Upper lobe of left lung (tissue), 6 donors: ENCODE data around the gene B4GALNT1. TPM values are rescaled to one million over a fixed set of nuclear protein-coding genes. Genes with fewer than 3 reads are reported as not detected.
"Not testable (repeated sequence)": the region's sequence is repeated elsewhere in the genome, so short reads cannot be mapped to it uniquely, and the experiment has no call there.

ENCODE experiments used
- ATAC-seq, 2 donors: fragments of 200-7000 bp; cut with Tn5 transposase; one replicate each; pipeline ENCODE4 v1.9.1; 2022; ENCODE audit warnings: mild to moderate bottlenecking in 2 of 2, moderate library complexity in 2 of 2; ENCODE audit not compliant: low FRiP score in 2 of 2
- DNase-seq, 2 donors: peaks; one replicate each; pipeline ENCODE4 v3.0.0-alpha.2; 2019 to 2020
- H3K27ac ChIP-seq, 4 donors: fragments of 200-600 bp; sonication (generic); one replicate each; pipeline ENCODE4 v1.5.1; 2016 to 2019
- H3K27me3 ChIP-seq, 4 donors: fragments of 200-600 bp; sonication (generic); one replicate each; pipeline ENCODE4 v1.5.1; 2017 to 2019
- H3K36me3 ChIP-seq, 4 donors: fragments of 200-600 bp; sonication (generic); one replicate each; pipeline ENCODE4 v1.5.1; 2016 to 2019
- H3K4me1 ChIP-seq, 4 donors: fragments of 200-600 bp; sonication (generic); one replicate each; pipeline ENCODE4 v1.5.1; 2018 to 2019
- H3K4me3 ChIP-seq, 4 donors: fragments of 200-600 bp; sonication (generic); one replicate each; pipeline ENCODE4 v1.5.1; 2017 to 2019; ENCODE audit warnings: mild to moderate bottlenecking in 2 of 4, moderate library complexity in 1 of 4
- H3K9me3 ChIP-seq, 4 donors: fragments of 200-600 bp; sonication (generic); one replicate each; pipeline ENCODE4 v1.5.1; 2018 to 2019
- CTCF ChIP-seq, 6 experiments: fragments of 450-650 bp in 4 of 6; fragments of 200-600 bp in 2 of 6; sonication (generic) in 2 of 6; IDR thresholded peaks; one replicate each; pipeline ENCODE4 v1.5.1; 2016 to 2019; ENCODE audit warnings: antibody characterized with exemption in 6 of 6
- EP300 ChIP-seq, 4 donors: sonication (generic); formaldehyde crosslinking; IDR thresholded peaks; one replicate each; pipeline ENCODE4 v1.5.1; 2017; ENCODE audit warnings: antibody characterized with exemption in 4 of 4, control low read depth in 2 of 4
- POLR2A ChIP-seq, 4 donors: fragments of 450-650 bp; IDR thresholded peaks; one replicate each; pipeline ENCODE4 v1.5.1; 2016 to 2017; ENCODE audit warnings: antibody characterized with exemption in 4 of 4, mild to moderate bottlenecking in 2 of 4
- POLR2AphosphoS5 ChIP-seq, 2 donors: sonication (generic); formaldehyde crosslinking; IDR thresholded peaks; one replicate each; pipeline ENCODE4 v1.5.1; 2017; ENCODE audit warnings: antibody characterized with exemption in 2 of 2
- WGBS, 2 donors: methylation state at CpG; one replicate each; pipeline ENCODE4 v1.1.5; 2017 to 2018; 5-methylcytosine and 5-hydroxymethylcytosine counted together
- total RNA-seq, 6 donors: library from RNA; depleted of rRNA in 4 of 6; stranded (reverse); fragments of >200 nt in 4 of 6; gene quantifications; one replicate each; pipeline versions ENCODE4 v1.1.0 to v1.2.1, GENCODE V29; 2016 to 2021
- donor health status: DM: no; HTN: no; CAD: no; lungs with moderate emphysema.
- donor health status: DM: no; HTN: yes; CAD: no; lungs with severe emphysema.

Gene B4GALNT1
- total RNA-seq = 1 to 10 TPM in 1 of 6 donors, under 1 TPM in 5; under 0.01 to 2.6 (median 0.80) TPM

- no peaks in the 10 kb centered on the region for H3K9me3 ChIP-seq
- H3K4me1 ChIP-seq = peaks cover 18 to 22% (median 20%) of the 10 kb centered on the region in 4 donors
- WGBS, 2 donors = 5 to 9% methylated on average over 15 to 26 of the region's 58 CpGs
- DNase-seq (peak; percentile 60 to 94), ATAC-seq (peak; percentile 85 to 97)
- H3K27ac ChIP-seq = no peak within 1 kb of the TSS
- H3K36me3 ChIP-seq = no peaks in the 10 kb centered on the region
- no peak for TF ChIP-seq POLR2A (IDR thresholded peaks at IDR 0.05)
- TF ChIP-seq EP300 (IDR thresholded peaks at IDR 0.05) = no peak
- TF ChIP-seq CTCF (IDR thresholded peaks at IDR 0.05) = peak; percentile 86 to 94 (median 91)
- no peak for TF ChIP-seq POLR2AphosphoS5 (IDR thresholded peaks at IDR 0.05)
- peak within 1 kb of the TSS; percentile 39 to 56 (median 48) for H3K4me3 ChIP-seq
- H3K27me3 ChIP-seq = peaks cover 0 to 34% (median 17%) of the 10 kb centered on the region in 4 donors
Measured at GRCh38 chr12:57632958-57633840, at the start of gene B4GALNT1. Gene B4GALNT1 (minus strand): TSS chr12:57633201. CDS start chr12:57632132, 1,069 bp downstream.

- Histone ChIP-seq H3K36me3 (no peaks in the 10 kb centered on the region), H3K27ac (no peak overlapping the region), H3K9me3 (peaks cover 0 to 8% (median 0%) of the 10 kb centered on the region in 4 donors), H3K4me3 (no peak overlapping the region), H3K4me1 (no peaks in the 10 kb centered on the region), H3K27me3 (no peaks in the 10 kb centered on the region)
- DNase-seq (no peak), ATAC-seq (no peak)
- TF ChIP-seq POLR2AphosphoS5 (IDR thresholded peaks at IDR 0.05) (no peak), EP300 (IDR thresholded peaks at IDR 0.05) (no peak), CTCF (IDR thresholded peaks at IDR 0.05) (no peak), POLR2A (IDR thresholded peaks at IDR 0.05) (no peak)
Measured at GRCh38 chr12:57679697-57680096, 46.7 kb upstream of the B4GALNT1 start.

GRCh38 chr12:57677947-57678346 lies 44.9 kb upstream of the B4GALNT1 start:
- H3K4me1 ChIP-seq, H3K4me3 ChIP-seq, H3K9me3 ChIP-seq, H3K27ac ChIP-seq, DNase-seq, H3K27me3 ChIP-seq, ATAC-seq, H3K36me3 ChIP-seq: not testable (repeated sequence)
- 91 to 92% methylated on average over 9 of the region's 9 CpGs for WGBS, 2 donors

- no peak for ATAC-seq
- 89 to 91% methylated on average over 24 to 29 of the region's 29 CpGs for WGBS, 2 donors
- TF ChIP-seq POLR2AphosphoS5 (IDR thresholded peaks at IDR 0.05) (no peak), POLR2A (IDR thresholded peaks at IDR 0.05) (no peak), CTCF (IDR thresholded peaks at IDR 0.05) (no peak), EP300 (IDR thresholded peaks at IDR 0.05) (no peak)
- Histone ChIP-seq H3K36me3 (no peaks in the 10 kb centered on the region), H3K9me3 (no peaks in the 10 kb centered on the region), H3K27ac (no peak overlapping the region), H3K4me1 (no peaks in the 10 kb centered on the region), H3K27me3 (no peaks in the 10 kb centered on the region), H3K4me3 (no peak overlapping the region)
- peak in 1 of 2 donors; percentile 67 for DNase-seq
Measured at GRCh38 chr12:57674691-57675090, 41.7 kb upstream of the B4GALNT1 start.

- Histone ChIP-seq H3K4me3 (no peak overlapping the region), H3K4me1 (no peaks in the 10 kb centered on the region), H3K36me3 (no peaks in the 10 kb centered on the region), H3K27ac (no peak overlapping the region), H3K27me3 (no peaks in the 10 kb centered on the region), H3K9me3 (no peaks in the 10 kb centered on the region)
- ATAC-seq (no peak), DNase-seq (no peak)
- WGBS, 2 donors = 85 to 88% methylated on average over 6 of the region's 6 CpGs
- no peak for TF ChIP-seq EP300 (IDR thresholded peaks at IDR 0.05)
- TF ChIP-seq POLR2AphosphoS5 (IDR thresholded peaks at IDR 0.05) = no peak
- TF ChIP-seq CTCF (IDR thresholded peaks at IDR 0.05) = no peak
- TF ChIP-seq POLR2A (IDR thresholded peaks at IDR 0.05) = no peak
Measured at GRCh38 chr12:57672801-57673200, 39.8 kb upstream of the B4GALNT1 start.

- ATAC-seq, H3K9me3 ChIP-seq, H3K4me3 ChIP-seq, H3K27me3 ChIP-seq, H3K4me1 ChIP-seq, H3K36me3 ChIP-seq, H3K27ac ChIP-seq, DNase-seq: not testable (repeated sequence)
- 76 to 91% methylated on average over 3 of the region's 3 CpGs for WGBS, 2 donors
Measured at GRCh38 chr12:57671811-57672210, 38.8 kb upstream of the B4GALNT1 start.

- H3K4me3 ChIP-seq, ATAC-seq, H3K27me3 ChIP-seq, DNase-seq, H3K36me3 ChIP-seq, H3K27ac ChIP-seq, H3K4me1 ChIP-seq, H3K9me3 ChIP-seq: not testable (repeated sequence)
- WGBS, 2 donors = 81 to 93% methylated on average over 10 of the region's 10 CpGs
Measured at GRCh38 chr12:57669691-57670090, 36.7 kb upstream of the B4GALNT1 start.
